Fibroblast of lung (primary cell): ENCODE measurements around the gene CDCP1. TPM values are rescaled to one million over a fixed set of nuclear protein-coding genes. Genes with fewer than 3 reads are reported as not detected.
A peak's percentile ranks its signal among the peaks of the same experiment; 100 is the strongest.

Source experiments
- DNase-seq, 2 donors: peaks; one replicate each; pipeline versions ENCODE4 v3.0.0 to v3.0.0-alpha.2; 2010; ENCODE audit warnings: low read depth in 2 of 2
- H2AFZ ChIP-seq: 2 replicates; pipeline ENCODE4 v1.5.1; 2012; ENCODE audit warnings: low read length, control low read depth, inconsistent platforms
- H3K27ac ChIP-seq: 2 replicates; pipeline ENCODE4 v1.5.1; 2011; ENCODE audit warnings: low read length, control low read depth; ENCODE audit not compliant: insufficient read depth
- H3K27me3 ChIP-seq: 2 replicates; pipeline ENCODE4 v1.5.1; 2011; ENCODE audit warnings: mild to moderate bottlenecking, low read length; ENCODE audit not compliant: control insufficient read depth, insufficient read depth
- H3K36me3 ChIP-seq: 2 replicates; pipeline ENCODE4 v1.5.1; 2011; ENCODE audit warnings: low read length; ENCODE audit not compliant: control insufficient read depth, insufficient read depth
- H3K4me1 ChIP-seq: 2 replicates; pipeline ENCODE4 v1.5.1; 2011; ENCODE audit warnings: low read length; ENCODE audit not compliant: control insufficient read depth, insufficient read depth; ENCODE audit errors: extremely low read depth
- H3K4me2 ChIP-seq: 2 replicates; pipeline ENCODE4 v1.5.1; 2011; ENCODE audit warnings: low read length, control low read depth; ENCODE audit not compliant: insufficient read depth; ENCODE audit errors: extremely low read depth
- H3K4me3 ChIP-seq, 4 experiments: fragments of 200-600 bp in 1 of 4; sonication (generic) in 1 of 4; replicated peaks in 1 of 4; 2 replicates each; pipeline ENCODE4 v1.5.1; 2011 to 2016; ENCODE audit warnings: low read length in 4 of 4, low read depth in 3 of 4, mild to moderate bottlenecking in 3 of 4, control low read depth in 2 of 4, inconsistent platforms in 1 of 4, mixed read lengths in 1 of 4; ENCODE audit not compliant: insufficient read depth in 1 of 4; ENCODE audit errors: control extremely low read depth in 1 of 4
- H3K79me2 ChIP-seq: 2 replicates; pipeline ENCODE4 v1.5.1; 2012; ENCODE audit warnings: mild to moderate bottlenecking, low read length, inconsistent platforms; ENCODE audit not compliant: control insufficient read depth, insufficient read depth
- H3K9ac ChIP-seq: 2 replicates; pipeline ENCODE4 v1.5.1; 2011; ENCODE audit warnings: mild to moderate bottlenecking, low read length, control low read depth; ENCODE audit not compliant: insufficient read depth
- H3K9me3 ChIP-seq: 2 replicates; pipeline ENCODE4 v1.5.1; 2012; ENCODE audit warnings: low read depth, low read length; ENCODE audit not compliant: control insufficient read depth, insufficient read depth
- H4K20me1 ChIP-seq: 2 replicates; pipeline ENCODE4 v1.5.1; 2011; ENCODE audit warnings: low read length; ENCODE audit not compliant: control insufficient read depth, insufficient read depth; ENCODE audit errors: extremely low read depth
- CTCF ChIP-seq, 2 donors: IDR thresholded peaks in 1 of 2; conservative IDR thresholded peaks in 1 of 2; 1 replicate in 1 of 2; 2 replicates in 1 of 2; pipeline ENCODE4 v1.5.1; 2011 to 2012; ENCODE audit warnings: low read length in 2 of 2, control low read depth in 1 of 2, inconsistent platforms in 1 of 2, low read depth in 1 of 2, mild to moderate bottlenecking in 1 of 2
- EZH2 ChIP-seq: IDR thresholded peaks from 2 replicates; pipeline ENCODE4 v1.5.1; 2012; ENCODE audit warnings: low read length, control low read depth, mild to moderate bottlenecking; ENCODE audit errors: missing control alignments
- polyA plus RNA-seq, 2 donors: library from polyadenylated mRNA; depleted of rRNA in 1 of 2; stranded (reverse) in 1 of 2; unstranded in 1 of 2; fragments of >200 nt; gene quantifications; 2 replicates each; pipeline ENCODE4 v1.2.1, GENCODE V29; 2011 to 2012; ENCODE audit warnings: missing spikeins in 1 of 2
- total RNA-seq: library from RNA; depleted of rRNA; stranded (reverse); fragments of >200 nt; gene quantifications from 2 replicates; pipeline ENCODE4 v1.2.1, GENCODE V29; 2014

The CDCP1 gene
- total and polyA plus RNA-seq, 2 donors (not counting 1 experiment from before 2014, with no cell fraction given): 25.6 to 56.1 TPM

GRCh38 chr3:45098310-45098709 is 47.9 kb downstream of the CDCP1 start:
- Histone ChIP-seq H2AFZ (no peak overlapping the region), H3K9me3 (no peaks in the 10 kb centered on the region), H3K4me3 (no peak overlapping the region), H3K4me1 (no peaks in the 10 kb centered on the region), H3K27ac (no peak overlapping the region), H3K9ac (no peak overlapping the region), H3K36me3 (peaks cover 2% of the 10 kb centered on the region), H3K27me3 (no peaks in the 10 kb centered on the region), H3K4me2 (no peak overlapping the region), H3K79me2 (no peaks in the 10 kb centered on the region), H4K20me1 (no peaks in the 10 kb centered on the region)
- no peak for TF ChIP-seq EZH2
- TF ChIP-seq CTCF (conservative IDR thresholded peaks at IDR 0.05 in 1 of 2, IDR thresholded peaks at IDR 0.05 in 1 of 2; ENCODE audit: low read depth in 1 of 2, low read length in 2 of 2): no peak
- DNase-seq: peak in 1 of 2 donors; percentile 47

GRCh38 chr3:45097296-45097883 is 48.8 kb downstream of the CDCP1 start:
- TF ChIP-seq EZH2: no peak
- TF ChIP-seq CTCF (conservative IDR thresholded peaks at IDR 0.05 in 1 of 2, IDR thresholded peaks at IDR 0.05 in 1 of 2; ENCODE audit: low read depth in 1 of 2, low read length in 2 of 2): no peak
- H2AFZ ChIP-seq: no peak overlapping the region
- H3K4me1 ChIP-seq: peaks cover 3% of the 10 kb centered on the region
- no peak overlapping the region for H3K4me2 ChIP-seq
- H3K79me2 ChIP-seq: no peaks in the 10 kb centered on the region
- no peaks in the 10 kb centered on the region for H3K27me3 ChIP-seq
- H3K36me3 ChIP-seq: peaks cover 2% of the 10 kb centered on the region
- H3K9ac ChIP-seq: no peak overlapping the region
- no peak overlapping the region for H3K4me3 ChIP-seq
- no peak overlapping the region for H3K27ac ChIP-seq
- no peaks in the 10 kb centered on the region for H4K20me1 ChIP-seq
- no peaks in the 10 kb centered on the region for H3K9me3 ChIP-seq
- no peak for DNase-seq

- H3K4me2 ChIP-seq: no peak overlapping the region
- no peak overlapping the region for H3K4me3 ChIP-seq
- H4K20me1 ChIP-seq: no peaks in the 10 kb centered on the region
- no peak overlapping the region for H2AFZ ChIP-seq
- H3K36me3 ChIP-seq: peaks cover 4% of the 10 kb centered on the region
- no peaks in the 10 kb centered on the region for H3K27me3 ChIP-seq
- peak in 1 of 2 donors; percentile 31 for DNase-seq
- no peak overlapping the region for H3K27ac ChIP-seq
- H3K79me2 ChIP-seq: no peaks in the 10 kb centered on the region
- no peaks in the 10 kb centered on the region for H3K9me3 ChIP-seq
- no peak overlapping the region for H3K9ac ChIP-seq
- peaks cover 3% of the 10 kb centered on the region for H3K4me1 ChIP-seq
- TF ChIP-seq EZH2: no peak
- no peak for TF ChIP-seq CTCF (conservative IDR thresholded peaks at IDR 0.05 in 1 of 2, IDR thresholded peaks at IDR 0.05 in 1 of 2; ENCODE audit: low read depth in 1 of 2, low read length in 2 of 2)
Observed at GRCh38 chr3:45095916-45096526, 50.2 kb downstream of the CDCP1 start.
